Embryonic facial prominence (tissue), 1 donor: ENCODE results near the gene STPG4.
"Not testable (repeated sequence)": the region's sequence is repeated elsewhere in the genome, so short reads cannot be mapped to it uniquely, and the experiment has no call there.

Source experiments
- DNase-seq: peaks from one replicate; pipeline ENCODE4 v3.0.0-alpha.2; 2016; ENCODE audit errors: extremely low spot score

STPG4 gene

DNA sequence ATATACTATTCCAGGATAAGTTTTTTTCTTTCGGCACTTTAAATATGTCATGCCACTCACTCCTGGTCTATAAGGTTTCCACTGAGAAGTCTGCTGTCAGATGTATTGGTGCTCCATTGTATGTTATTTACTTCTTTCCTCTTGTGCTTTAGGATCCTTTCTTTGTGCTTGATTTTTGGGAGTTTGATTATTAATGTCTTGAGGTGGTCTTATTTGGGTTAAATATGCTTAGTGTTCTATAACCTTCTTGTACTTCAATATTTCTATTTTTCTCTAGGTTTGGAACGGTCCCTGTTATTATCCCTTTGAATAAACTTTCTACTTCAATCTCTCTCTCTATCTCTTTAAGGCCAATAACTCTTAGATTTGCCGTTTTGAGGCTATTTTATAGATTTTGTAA lies 28.3 kb downstream of the STPG4 start:
- DNase-seq = no peak

GRCh38 chr2:47124740-47125139 lies 30.4 kb downstream of the STPG4 start:
- not testable (repeated sequence) for DNase-seq

DNA sequence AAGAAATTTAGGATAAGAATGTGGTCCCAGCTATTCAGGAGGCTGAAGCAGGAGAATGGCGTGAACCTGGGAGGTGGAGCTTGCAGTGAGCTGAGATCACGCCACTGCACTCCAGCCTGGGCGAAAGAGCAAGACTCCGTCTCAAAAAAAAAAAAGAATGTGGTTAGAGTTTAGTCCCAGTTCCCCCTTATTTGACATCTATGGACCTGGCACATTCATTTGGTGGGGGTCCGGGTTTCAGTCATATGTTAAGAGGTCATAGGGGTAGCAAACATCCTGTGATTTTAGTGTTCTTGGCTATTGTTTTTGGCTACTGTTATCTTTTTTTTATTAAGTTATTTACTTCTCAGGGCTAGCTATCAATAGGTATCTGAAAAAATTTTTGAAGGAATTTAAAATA lies 34.7 kb downstream of the STPG4 start:
- DNase-seq = not testable (repeated sequence)

DNA sequence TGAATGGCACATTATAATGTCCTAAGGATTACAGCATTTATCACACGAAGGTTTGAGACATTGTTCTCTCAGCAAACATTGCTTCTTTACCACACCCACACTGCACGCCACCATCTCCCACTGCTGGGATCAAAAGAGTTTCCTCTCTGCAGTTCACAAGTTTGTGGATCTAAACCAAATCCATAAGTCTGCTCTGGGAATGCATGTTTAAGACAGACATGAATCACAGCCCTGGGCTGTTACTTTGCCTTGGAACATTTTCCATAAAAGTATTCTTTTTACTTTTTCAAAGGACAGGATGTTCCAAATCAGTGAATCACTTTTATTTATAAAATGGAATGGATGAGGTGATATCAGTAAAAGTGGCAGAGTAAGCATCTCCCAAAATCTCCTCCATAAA lies 36.1 kb downstream of the STPG4 start:
- no peak for DNase-seq

DNA sequence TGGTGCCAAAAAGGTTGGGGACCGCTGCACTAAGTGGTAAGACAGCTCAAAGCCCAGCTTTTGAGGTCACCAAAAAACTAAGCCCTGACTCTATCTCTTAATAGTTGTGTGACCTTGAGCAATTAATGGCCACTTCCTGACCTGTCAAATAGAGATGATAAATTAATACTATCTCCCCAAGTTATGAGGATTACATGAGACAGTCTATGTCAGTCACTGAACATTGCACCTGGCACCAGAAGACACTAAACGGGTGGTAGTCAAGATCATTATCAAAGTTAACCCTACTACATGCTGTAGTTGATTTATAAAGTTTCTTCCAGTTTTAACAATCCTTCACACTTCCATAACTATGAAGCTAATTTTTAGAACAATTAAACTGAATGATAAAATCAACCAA lies 36.5 kb downstream of the STPG4 start:
- DNase-seq = no peak

DNA sequence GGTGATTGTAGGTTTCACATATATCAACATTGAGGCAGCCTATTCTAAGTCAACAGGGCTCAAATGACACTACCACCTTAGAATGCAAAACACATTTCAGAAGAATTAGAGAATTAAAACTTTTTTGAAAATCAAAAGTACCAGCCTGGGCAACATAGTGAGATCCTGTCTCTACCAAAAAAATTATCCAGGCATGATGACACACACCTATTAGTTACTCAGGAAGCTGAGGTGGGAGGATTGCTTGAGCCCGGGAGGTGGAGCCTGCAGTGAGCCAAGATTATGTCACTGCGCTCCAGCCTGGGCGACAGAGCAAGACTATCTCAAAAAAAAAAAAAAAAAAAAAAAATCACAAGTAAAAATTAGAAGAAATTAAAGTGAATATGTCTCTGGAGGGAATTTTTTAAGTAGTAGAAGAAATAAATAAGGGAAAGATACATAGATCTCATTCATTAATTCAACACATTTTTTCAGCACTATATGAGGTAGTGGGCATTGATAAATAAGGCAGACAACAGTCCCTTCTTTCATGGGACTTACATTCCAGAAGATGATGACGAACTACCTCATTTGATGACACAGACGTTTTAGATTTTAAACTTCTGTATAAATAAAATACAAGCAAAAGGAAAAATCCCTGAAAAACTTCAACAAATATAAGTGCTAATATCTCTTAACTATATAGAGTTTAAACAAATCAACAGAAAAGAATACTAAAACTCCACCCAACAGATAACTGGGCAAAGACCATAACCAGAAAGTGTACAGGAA lies 42.3 kb downstream of the STPG4 start:
- DNase-seq = no peak

DNA sequence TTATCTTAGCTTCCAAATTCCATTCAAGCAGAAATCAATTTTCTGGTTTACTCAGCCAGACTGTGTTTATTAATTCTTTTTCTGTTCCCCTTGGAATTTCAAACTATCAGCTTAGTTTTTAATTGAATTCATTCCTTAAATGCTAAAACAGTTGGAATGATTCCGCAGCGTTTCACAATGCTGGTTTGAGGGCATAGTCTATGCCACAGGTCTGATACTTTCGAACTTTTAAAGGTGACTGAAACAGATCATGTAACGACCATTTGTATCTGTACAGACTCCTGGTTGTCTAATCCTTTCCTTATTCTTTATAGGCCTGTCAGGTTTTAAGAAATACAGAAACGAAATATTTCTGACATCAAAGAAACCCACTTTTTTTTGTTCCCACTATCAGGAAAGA lies 45.4 kb downstream of the STPG4 start:
- DNase-seq = no peak

DNA sequence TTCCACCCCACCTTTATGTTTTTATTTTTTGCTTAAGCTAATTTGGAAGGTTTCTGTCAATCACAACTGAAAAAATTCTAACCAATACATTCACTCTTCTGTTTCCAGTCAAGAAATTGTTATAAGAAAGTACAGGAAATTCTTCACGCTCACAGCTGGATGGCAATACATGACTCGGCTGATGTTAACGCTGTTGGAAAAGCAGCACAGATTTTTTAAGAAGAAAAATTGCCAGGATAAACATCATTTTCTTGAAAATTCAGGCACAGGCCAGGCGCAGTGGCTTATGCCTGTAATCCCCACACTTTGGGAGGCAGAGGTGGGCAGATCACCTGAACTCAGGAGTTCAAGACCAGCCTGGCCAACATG lies 46.1 kb downstream of the STPG4 start:
- no peak for DNase-seq

GRCh38 chr2:47108267-47109006 lies 46.7 kb downstream of the STPG4 start:
- not testable (repeated sequence) for DNase-seq

DNA sequence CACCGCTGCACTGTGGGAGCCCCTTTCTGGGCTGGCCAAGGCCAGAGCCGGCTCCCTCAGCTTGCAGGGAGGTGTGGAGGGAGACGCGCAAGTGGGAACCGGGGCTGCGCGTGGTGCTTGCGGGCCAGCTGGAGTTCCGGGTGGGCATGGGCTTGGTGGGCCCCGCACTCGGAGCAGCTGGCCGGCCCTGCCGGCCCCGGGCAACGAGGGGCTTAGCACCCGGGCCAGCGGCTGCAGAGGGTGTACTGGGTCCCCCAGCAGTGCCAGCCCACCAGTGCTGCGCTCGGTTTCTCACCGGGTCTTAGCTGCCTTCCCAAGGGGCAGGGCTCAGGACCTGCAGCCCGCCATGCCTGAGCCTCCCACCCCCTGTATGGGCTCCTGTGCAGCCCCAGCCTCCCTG lies 47.9 kb downstream of the STPG4 start:
- not testable (repeated sequence) for DNase-seq

DNA sequence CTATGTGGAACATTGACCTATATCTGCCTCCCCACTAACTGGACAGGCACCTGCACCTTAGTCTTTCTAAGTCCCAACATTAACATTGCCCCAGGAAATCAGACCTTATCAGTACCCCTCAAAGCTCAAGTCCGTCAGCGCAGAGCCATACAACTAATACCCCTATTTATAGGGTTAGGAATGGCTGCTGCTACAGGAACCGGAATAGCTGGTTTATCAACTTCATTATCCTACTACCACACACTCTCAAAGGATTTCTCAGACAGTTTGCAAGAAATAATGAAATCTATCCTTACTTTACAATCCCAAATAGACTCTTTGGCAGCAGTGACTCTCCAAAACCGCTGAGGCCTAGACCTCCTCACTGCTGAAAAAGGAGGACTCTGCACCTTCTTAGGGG lies 48.9 kb downstream of the STPG4 start:
- DNase-seq = not testable (repeated sequence)

GRCh38 chr2:47099712-47100111 lies 55.4 kb downstream of the STPG4 start:
- DNase-seq = not testable (repeated sequence)

- DNase-seq = no peak
Measured at GRCh38 chr2:47098953-47099352, 56.2 kb downstream of the STPG4 start.

DNA sequence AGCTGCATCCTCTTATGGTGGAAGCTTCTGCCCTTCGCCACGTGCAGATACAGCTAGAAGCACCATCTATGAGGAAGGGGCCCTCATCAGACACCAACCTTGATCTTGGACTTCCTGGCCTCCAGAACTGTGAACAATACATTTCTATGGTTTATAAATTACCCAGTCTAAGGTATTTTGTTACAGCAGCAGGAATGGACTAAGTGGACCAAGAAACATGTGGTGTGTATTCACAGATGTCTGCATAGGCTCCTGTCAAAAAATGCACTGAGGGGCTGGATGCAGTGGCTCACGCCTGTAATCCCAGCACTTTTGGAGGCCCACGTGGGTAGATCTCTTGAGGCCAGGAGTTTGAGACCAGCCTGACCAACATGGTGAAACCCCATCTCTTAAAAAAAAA lies 57.5 kb downstream of the STPG4 start:
- no peak for DNase-seq

DNA sequence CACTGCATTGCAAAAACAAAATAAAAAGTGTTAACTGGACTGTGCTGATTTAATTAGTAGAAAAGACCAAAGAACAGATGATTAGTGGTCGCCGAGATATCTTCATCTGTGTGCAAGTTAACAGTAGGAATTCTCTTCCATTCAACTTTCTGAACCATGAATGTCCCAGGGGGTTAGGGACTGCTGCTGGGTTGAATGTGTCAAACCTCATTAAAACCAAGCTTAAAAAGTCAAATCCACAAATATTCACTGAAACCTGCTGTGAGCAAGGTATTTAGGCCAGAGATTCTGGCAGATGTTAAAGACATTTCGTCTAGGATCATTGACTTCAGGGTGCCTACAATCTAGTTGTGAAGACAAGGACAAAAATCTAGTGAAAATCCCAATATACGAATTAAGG lies 58.7 kb downstream of the STPG4 start:
- no peak for DNase-seq

DNA sequence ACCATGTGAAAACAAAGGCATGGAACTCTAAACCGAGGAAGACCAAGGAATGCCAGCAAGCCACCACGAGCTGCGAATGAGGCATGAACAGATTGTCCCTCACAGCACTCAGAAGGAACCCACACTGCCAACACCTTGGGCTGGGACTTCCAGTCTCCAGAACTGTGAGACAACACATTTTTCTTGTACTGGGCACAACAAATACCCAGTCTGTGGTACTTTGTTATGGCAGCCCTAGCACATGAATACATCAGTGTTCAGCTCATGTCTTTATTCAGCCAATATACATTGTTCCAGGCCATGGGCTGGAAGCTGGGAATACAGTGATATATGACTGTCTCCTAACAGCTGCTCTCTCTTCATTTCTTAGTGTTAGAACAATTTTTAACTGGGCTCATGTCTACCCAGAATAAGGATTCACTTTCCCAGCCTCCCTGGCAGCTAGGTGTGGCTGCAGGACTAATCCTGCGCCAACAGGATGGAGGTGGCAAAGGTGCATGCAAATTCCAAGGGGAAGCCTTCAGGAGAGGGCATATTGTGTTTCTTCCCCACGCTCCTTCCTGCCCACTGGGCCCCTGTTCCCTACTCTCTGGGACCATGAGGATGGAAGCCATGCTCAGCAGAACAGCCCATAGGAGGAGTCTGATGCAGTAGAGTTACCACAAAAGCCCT lies 59.6 kb downstream of the STPG4 start:
- no peak for DNase-seq

GRCh38 chr2:47094511-47095142 lies 60.5 kb downstream of the STPG4 start:
- DNase-seq = no peak

- DNase-seq = no peak
Measured at GRCh38 chr2:47093626-47094025, 61.5 kb downstream of the STPG4 start.

- DNase-seq = no peak
Measured at GRCh38 chr2:47092465-47092864, 62.6 kb downstream of the STPG4 start.

- DNase-seq = no peak
Measured at GRCh38 chr2:47091118-47091517, 64.0 kb downstream of the STPG4 start.

GRCh38 chr2:47089083-47089464 lies 66.0 kb downstream of the STPG4 start:
- DNase-seq = no peak

GRCh38 chr2:47088371-47089082 lies 66.6 kb downstream of the STPG4 start:
- DNase-seq = no peak
